Bronchial epithelial cell (primary cell): ENCODE data around the gene NHS. TPM values are rescaled to one million over a fixed set of nuclear protein-coding genes. Genes with fewer than 3 reads are reported as not detected.

Experiments used
- DNase-seq: peaks from one replicate; pipeline ENCODE4 v3.0.0-alpha.2; 2010; ENCODE audit warnings: low read depth
- FAIRE-seq: peaks from 2 replicates; lab custom pipeline; 2011; peaks lifted over from hg19 to GRCh38; lab: Jason Lieb, UNC
- H3K27me3 ChIP-seq: 2 replicates; pipeline ENCODE4 v1.5.1; 2011; ENCODE audit warnings: low read length; ENCODE audit not compliant: control insufficient read depth, insufficient read depth
- H3K36me3 ChIP-seq: 2 replicates; pipeline ENCODE4 v1.5.1; 2011; ENCODE audit warnings: low read length; ENCODE audit not compliant: control insufficient read depth, insufficient read depth
- H3K4me3 ChIP-seq: 2 replicates; pipeline ENCODE4 v1.5.1; 2011; ENCODE audit warnings: mild to moderate bottlenecking, low read depth, low read length, control low read depth
- total RNA-seq: library from RNA; depleted of rRNA; stranded (reverse); fragments of >200 nt; gene quantifications from 2 replicates; pipeline ENCODE4 v1.2.1, GENCODE V29; 2014
- TF ChIP-seq, protein P1 (sequence below): IDR thresholded peaks from 2 replicates; pipeline ENCODE4 v1.5.1; 2011; ENCODE audit warnings: mild to moderate bottlenecking, moderate library complexity, low read length, control low read depth, inconsistent platforms; ENCODE audit not compliant: insufficient read depth, severe bottlenecking

The NHS gene
- total RNA-seq, 1 donor from 2014 or later, result 0.79 TPM

DNA sequence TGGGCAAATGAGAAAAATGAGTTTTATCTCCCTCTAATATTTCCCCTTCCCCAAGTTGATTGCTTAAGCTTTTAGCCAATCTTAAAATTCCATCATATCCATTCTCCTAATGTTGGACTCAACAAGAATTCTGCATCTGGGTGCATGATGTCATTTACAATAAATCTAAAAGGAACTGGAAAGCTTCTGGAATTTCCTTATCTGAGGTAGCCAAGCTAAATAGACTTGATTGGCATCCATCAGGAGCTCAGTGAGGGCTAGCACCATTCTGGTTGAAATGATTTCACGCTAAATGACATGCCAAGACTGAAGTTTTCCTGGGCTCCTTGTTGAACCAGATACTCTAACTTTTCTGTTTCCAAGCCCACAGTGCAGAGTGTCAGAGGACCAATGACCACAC, 252.0 kb downstream of the NHS start:
- Histone ChIP-seq H3K36me3 (no peaks in the 10 kb centered on the region), H3K27me3 (no peaks in the 10 kb centered on the region), H3K4me3 (no peak overlapping the region)
- TF ChIP-seq, protein P1, sequence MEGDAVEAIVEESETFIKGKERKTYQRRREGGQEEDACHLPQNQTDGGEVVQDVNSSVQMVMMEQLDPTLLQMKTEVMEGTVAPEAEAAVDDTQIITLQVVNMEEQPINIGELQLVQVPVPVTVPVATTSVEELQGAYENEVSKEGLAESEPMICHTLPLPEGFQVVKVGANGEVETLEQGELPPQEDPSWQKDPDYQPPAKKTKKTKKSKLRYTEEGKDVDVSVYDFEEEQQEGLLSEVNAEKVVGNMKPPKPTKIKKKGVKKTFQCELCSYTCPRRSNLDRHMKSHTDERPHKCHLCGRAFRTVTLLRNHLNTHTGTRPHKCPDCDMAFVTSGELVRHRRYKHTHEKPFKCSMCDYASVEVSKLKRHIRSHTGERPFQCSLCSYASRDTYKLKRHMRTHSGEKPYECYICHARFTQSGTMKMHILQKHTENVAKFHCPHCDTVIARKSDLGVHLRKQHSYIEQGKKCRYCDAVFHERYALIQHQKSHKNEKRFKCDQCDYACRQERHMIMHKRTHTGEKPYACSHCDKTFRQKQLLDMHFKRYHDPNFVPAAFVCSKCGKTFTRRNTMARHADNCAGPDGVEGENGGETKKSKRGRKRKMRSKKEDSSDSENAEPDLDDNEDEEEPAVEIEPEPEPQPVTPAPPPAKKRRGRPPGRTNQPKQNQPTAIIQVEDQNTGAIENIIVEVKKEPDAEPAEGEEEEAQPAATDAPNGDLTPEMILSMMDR, result no peak
- DNase-seq (no peak), FAIRE-seq (no peak)

DNA sequence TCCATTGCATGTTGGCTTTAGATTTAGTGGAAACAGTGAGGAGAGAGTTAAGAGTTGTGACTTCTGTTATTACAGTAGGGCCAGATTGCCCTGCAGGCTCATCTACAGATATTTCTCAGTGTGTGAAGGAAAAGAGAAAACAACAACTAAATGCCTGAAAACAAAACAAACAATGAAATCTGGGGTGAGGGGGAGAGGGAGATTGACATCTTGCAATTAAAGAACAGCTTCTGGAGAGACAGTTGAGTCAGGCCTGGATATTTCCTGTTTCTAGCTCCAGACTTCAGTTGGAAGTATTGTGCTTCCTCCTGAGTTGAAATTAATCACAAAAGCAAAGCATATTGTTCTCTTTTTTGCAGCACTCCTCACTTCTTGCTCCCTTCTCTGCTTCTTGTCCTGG, 254.0 kb downstream of the NHS start:
- H3K4me3 ChIP-seq, result no peak overlapping the region
- TF ChIP-seq, protein P1, result no peak
- FAIRE-seq, result no peak
- H3K27me3 ChIP-seq, result no peaks in the 10 kb centered on the region
- no peaks in the 10 kb centered on the region for H3K36me3 ChIP-seq
- no peak for DNase-seq

DNA sequence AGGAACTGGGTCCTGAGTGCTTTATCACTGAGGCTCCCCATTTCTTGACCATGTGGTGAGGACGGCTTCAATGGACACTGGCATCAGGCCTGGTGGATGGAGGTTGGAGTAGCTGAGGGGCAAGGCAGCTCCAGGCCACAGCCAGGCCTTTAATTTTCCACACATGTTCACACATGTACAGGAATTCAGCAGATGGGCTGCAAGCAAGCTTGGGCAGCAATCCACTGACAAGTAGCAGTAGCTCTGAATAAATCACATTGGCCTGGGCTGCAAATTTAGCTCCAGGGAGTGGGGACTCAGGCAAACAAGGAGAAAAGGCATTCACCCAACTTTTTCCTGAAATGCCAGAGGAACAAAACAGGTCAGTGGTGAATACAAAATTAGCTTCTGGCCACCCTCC, 254.5 kb downstream of the NHS start:
- Histone ChIP-seq H3K36me3 (no peaks in the 10 kb centered on the region), H3K27me3 (no peaks in the 10 kb centered on the region), H3K4me3 (no peak overlapping the region)
- FAIRE-seq (no peak), DNase-seq (peak; percentile 69)
- TF ChIP-seq, protein P1, result no peak

DNA sequence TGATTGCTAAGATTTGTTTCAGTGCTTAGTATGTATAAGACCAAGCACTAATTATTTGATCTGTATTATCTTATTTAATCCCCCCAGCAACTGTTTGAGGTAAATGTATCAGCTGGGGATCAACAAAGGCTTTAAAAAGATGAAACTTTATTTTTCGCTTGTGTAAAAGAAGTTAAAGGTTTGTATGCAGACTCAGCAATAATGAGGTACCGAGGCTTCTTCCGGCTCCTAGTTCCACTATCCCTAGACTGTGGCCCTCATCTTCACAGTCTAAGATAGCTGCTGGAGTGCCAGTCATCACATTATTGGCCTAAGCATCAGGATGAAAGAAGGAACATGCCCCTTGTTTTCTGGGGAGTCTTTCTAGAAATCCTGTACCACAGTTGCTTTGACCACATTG, 256.6 kb downstream of the NHS start:
- DNase-seq, result no peak
- TF ChIP-seq, protein P1, result no peak
- no peak for FAIRE-seq
- H3K36me3 ChIP-seq, result no peaks in the 10 kb centered on the region
- no peaks in the 10 kb centered on the region for H3K27me3 ChIP-seq
- H3K4me3 ChIP-seq, result no peak overlapping the region

DNA sequence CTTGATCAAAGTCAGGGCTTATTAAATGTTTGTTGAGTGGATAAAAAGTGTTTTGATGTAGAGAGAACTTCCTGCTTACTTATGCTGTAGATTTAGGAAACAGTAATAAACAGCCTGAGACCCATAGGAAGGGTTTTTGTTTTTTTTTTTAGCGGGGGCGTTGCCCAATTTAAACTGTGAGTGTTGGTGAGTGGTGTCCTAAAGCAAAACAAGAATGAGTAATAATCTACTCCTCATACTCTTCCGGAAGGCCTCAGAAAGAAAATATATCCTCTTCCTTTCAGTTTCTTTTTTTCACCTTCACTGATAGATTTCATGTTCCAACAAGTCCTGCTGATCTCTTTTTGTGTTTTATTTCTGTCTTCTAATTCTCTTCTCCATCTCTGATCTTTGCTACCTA, 257.9 kb downstream of the NHS start:
- DNase-seq, result peak; percentile 73
- H3K27me3 ChIP-seq, result no peaks in the 10 kb centered on the region
- TF ChIP-seq, protein P1, result no peak
- H3K36me3 ChIP-seq, result no peaks in the 10 kb centered on the region
- no peak for FAIRE-seq
- no peak overlapping the region for H3K4me3 ChIP-seq

DNA sequence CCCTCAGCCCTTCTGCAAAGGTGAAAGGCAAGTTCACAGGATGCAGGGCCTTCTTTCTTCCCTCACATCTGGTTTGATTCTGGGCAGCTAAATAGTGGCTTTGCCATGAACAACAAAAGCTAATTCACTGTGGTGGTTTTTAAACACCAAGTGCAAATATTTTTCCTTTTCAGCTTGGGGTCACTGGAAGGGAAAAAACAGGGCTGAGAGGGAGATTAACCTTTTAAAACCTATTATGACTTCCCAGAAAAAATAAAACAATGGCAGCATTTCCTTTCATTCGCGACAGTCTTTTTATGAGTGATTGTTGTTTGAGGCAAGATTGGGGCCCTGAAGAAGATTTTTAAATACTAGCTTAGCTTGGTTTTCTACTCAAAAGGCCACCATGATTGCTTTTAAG, 258.5 kb downstream of the NHS start:
- DNase-seq (no peak), FAIRE-seq (no peak)
- H3K4me3 ChIP-seq, result no peak overlapping the region
- H3K36me3 ChIP-seq, result no peaks in the 10 kb centered on the region
- H3K27me3 ChIP-seq, result no peaks in the 10 kb centered on the region
- TF ChIP-seq, protein P1, result no peak
